Measurements from ENCODE around the gene FNDC3B.

- no peak for TF ChIP-seq CTCF (IDR thresholded peaks at IDR 0.05)
- TF ChIP-seq SMC3 (IDR thresholded peaks at IDR 0.05): no peak
- no peak for TF ChIP-seq POLR2A (IDR thresholded peaks at IDR 0.05; ENCODE audit: low read length)
These were observed 313.4 kb downstream of the FNDC3B start for GRCh38 chr3:172352786-172353185.

Data from A549 (cell line).